ENCODE data around the gene ATP6V1G3. TPM values are rescaled to one million over a fixed set of nuclear protein-coding genes. Genes with fewer than 3 reads are reported as not detected.
"Not testable (repeated sequence)": the region's sequence is repeated elsewhere in the genome, so short reads cannot be mapped to it uniquely, and the experiment has no call there.

Gene ATP6V1G3
- total and polyA plus RNA-seq, 10 donors = not detected

DNA sequence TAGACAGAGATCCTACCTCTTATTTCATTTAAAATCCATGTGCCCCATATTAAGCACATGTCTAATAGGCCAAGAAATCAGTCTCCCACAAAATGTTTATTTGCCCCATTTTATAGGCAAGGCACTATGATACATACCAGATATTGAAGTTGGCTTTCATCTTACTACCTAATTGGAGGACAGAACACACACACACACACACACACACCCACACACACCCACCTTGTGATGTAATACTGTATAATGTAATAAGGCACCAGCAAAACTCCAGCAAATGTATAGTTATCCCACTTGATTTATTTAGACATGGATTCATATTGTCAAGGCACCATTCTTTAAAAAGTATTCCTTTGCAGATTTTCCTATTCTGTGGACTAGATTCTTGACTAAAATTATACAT is 56.8 kb downstream of the ATP6V1G3 start:
- Histone ChIP-seq H3K9me3 (peaks cover 0 to 6% (median 0%) of the 10 kb centered on the region in 8 donors), H3K36me3 (peaks cover 0 to 13% (median 0%) of the 10 kb centered on the region in 6 donors), H3K4me1 (no peaks in the 10 kb centered on the region), H3K27me3 (replicated peaks in 1 of 7) (no peaks in the 10 kb centered on the region), H3K4me3 (no peak overlapping the region), H3K27ac (no peak overlapping the region)
- DNase-seq = no peak
- intact Hi-C loops (cut with DNase I; ENCODE audit: low total_unique reads) = no loop called here
- TF ChIP-seq, protein P1, sequence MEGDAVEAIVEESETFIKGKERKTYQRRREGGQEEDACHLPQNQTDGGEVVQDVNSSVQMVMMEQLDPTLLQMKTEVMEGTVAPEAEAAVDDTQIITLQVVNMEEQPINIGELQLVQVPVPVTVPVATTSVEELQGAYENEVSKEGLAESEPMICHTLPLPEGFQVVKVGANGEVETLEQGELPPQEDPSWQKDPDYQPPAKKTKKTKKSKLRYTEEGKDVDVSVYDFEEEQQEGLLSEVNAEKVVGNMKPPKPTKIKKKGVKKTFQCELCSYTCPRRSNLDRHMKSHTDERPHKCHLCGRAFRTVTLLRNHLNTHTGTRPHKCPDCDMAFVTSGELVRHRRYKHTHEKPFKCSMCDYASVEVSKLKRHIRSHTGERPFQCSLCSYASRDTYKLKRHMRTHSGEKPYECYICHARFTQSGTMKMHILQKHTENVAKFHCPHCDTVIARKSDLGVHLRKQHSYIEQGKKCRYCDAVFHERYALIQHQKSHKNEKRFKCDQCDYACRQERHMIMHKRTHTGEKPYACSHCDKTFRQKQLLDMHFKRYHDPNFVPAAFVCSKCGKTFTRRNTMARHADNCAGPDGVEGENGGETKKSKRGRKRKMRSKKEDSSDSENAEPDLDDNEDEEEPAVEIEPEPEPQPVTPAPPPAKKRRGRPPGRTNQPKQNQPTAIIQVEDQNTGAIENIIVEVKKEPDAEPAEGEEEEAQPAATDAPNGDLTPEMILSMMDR (IDR thresholded peaks at IDR 0.05 in 8 of 11, conservative IDR thresholded peaks at IDR 0.05 in 3 of 11) = no peak
- TF ChIP-seq POLR2AphosphoS5 (IDR thresholded peaks at IDR 0.05) (no peak), POLR2A (IDR thresholded peaks at IDR 0.05) (no peak)

DNA sequence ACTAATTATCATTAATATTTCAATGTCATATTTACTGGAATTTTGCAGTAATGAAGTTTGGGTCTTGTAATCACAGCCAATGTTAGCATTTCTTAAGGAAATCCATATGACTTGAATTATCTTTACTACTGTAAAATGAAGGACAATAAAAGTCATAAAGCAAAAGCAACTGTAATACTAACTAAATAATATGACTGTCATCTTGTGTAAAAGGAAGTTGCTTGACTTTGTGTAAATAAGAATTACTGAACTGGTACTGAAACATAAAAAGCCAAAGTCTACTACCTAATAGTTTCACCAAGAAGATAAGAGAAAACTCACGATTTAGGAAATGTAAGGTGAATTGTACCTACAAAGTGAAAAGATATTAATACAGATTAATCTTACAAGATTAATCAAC is 57.5 kb downstream of the ATP6V1G3 start:
- H3K27me3 ChIP-seq (replicated peaks in 1 of 7) = no peaks in the 10 kb centered on the region
- intact Hi-C loops (cut with DNase I; ENCODE audit: low total_unique reads) = no loop called here
- peaks cover 0 to 6% (median 0%) of the 10 kb centered on the region in 8 donors for H3K9me3 ChIP-seq
- no peak overlapping the region for H3K4me3 ChIP-seq
- peaks cover 0 to 13% (median 0%) of the 10 kb centered on the region in 6 donors for H3K36me3 ChIP-seq
- H3K27ac ChIP-seq = no peak overlapping the region
- WGBS, 5 donors = 88 to 93% (median 91%) methylated on average over 1 of the region's 1 CpG
- no peak for DNase-seq
- H3K4me1 ChIP-seq = no peaks in the 10 kb centered on the region
- no peak for TF ChIP-seq POLR2AphosphoS5 (IDR thresholded peaks at IDR 0.05)
- TF ChIP-seq, protein P1 (IDR thresholded peaks at IDR 0.05 in 8 of 11, conservative IDR thresholded peaks at IDR 0.05 in 3 of 11) = no peak

DNA sequence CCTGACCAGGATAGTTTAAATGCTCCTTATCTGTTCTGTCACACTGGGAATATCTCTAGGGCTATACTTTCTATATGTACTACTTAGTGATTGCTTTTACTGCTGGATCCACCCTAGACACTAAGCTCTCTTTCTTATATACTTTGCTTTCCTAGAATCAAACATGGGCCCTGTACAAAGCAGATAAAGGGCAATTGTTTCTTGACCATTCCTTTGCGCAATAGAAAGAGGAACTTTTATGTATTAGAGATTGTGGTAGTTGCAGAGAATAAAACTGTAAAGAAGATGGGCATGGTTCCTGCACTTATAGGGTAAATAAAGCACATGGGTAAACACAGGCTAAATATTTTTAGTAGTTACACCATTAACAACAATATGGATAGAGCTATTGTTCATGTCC is 58.8 kb downstream of the ATP6V1G3 start:
- no peak overlapping the region for H3K27ac ChIP-seq
- DNase-seq = no peak
- WGBS, 5 donors = 88 to 94% (median 90%) methylated on average over 1 of the region's 1 CpG
- H3K36me3 ChIP-seq = peaks cover 0 to 13% (median 0%) of the 10 kb centered on the region in 6 donors
- no peak overlapping the region for H3K4me3 ChIP-seq
- H3K4me1 ChIP-seq = no peaks in the 10 kb centered on the region
- peaks cover 0 to 6% (median 0%) of the 10 kb centered on the region in 8 donors for H3K9me3 ChIP-seq
- H3K27me3 ChIP-seq (replicated peaks in 1 of 7) = no peaks in the 10 kb centered on the region
- intact Hi-C loops (cut with DNase I; ENCODE audit: low total_unique reads) = no loop called here
- TF ChIP-seq POLR2A (IDR thresholded peaks at IDR 0.05) (no peak), POLR2AphosphoS5 (IDR thresholded peaks at IDR 0.05) (no peak)
- TF ChIP-seq, protein P1 (IDR thresholded peaks at IDR 0.05 in 8 of 11, conservative IDR thresholded peaks at IDR 0.05 in 3 of 11) = no peak

DNA sequence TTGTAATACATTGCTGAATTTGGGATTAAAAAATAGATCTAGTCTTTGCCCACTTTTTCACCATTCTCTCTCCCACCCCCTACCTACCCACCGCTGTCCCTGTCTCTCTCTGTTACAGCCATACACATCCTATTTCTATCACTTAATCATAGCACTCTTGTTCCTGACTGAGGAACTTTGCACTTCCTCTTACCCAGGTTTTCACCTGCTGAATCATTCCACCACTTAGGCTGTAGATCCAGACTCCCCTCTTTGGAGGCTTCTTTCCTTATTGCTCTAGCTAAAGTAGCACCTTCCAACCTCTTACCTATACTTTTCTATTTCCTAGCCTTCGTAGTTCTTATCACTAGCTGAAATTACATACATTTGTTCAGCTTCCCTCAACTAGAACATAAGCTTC is 59.6 kb downstream of the ATP6V1G3 start:
- 45 to 74% (median 52%) methylated on average over 2 of the region's 2 CpGs for WGBS, 5 donors
- H3K4me1 ChIP-seq = no peaks in the 10 kb centered on the region
- H3K4me3 ChIP-seq = no peak overlapping the region
- intact Hi-C loops (cut with DNase I; ENCODE audit: low total_unique reads) = no loop called here
- peaks cover 0 to 6% (median 0%) of the 10 kb centered on the region in 8 donors for H3K9me3 ChIP-seq
- DNase-seq = no peak
- TF ChIP-seq, protein P1 (IDR thresholded peaks at IDR 0.05 in 8 of 11, conservative IDR thresholded peaks at IDR 0.05 in 3 of 11) = no peak
- no peak for TF ChIP-seq POLR2A (IDR thresholded peaks at IDR 0.05)
- no peak for TF ChIP-seq POLR2AphosphoS5 (IDR thresholded peaks at IDR 0.05)
- peaks cover 0 to 13% (median 0%) of the 10 kb centered on the region in 6 donors for H3K36me3 ChIP-seq
- H3K27ac ChIP-seq = no peak overlapping the region
- H3K27me3 ChIP-seq (replicated peaks in 1 of 7) = no peaks in the 10 kb centered on the region

DNA sequence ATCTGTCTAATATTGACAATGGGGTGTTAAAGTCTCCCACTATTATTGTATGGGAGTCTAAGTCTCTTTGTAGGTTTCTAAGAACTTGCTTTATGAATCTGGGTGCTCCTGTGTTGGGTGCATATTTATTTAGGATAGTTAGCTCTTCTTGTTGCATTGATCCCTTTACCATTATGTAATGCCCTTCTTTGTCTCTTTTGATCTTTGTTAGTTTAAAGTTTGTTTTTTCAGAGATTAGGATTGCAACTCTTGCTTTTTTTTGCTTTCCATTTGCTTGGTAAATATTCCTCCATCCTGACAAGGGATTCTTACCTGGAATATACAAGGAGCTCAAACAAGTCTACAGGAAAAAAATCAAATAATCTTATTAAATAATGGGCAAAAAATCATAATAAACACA is 63.1 kb downstream of the ATP6V1G3 start:
- Histone ChIP-seq H3K9me3 (peaks cover 0 to 20% (median 8%) of the 10 kb centered on the region in 8 donors), H3K36me3 (peaks cover 0 to 13% (median 0%) of the 10 kb centered on the region in 6 donors)
- DNase-seq; H3K27me3 ChIP-seq (replicated peaks in 1 of 7); H3K4me1 ChIP-seq; H3K4me3 ChIP-seq; H3K27ac ChIP-seq; intact Hi-C loops (cut with DNase I; ENCODE audit: low total_unique reads): not testable (repeated sequence)

All from spleen (tissue), 11 donors.